Ovary (tissue), 3 donors: ENCODE measurements around the gene RANBP3.

Experiments used
- CTCF ChIP-seq, 3 donors: fragments of 450-650 bp in 2 of 3; fragments of 200-600 bp in 1 of 3; IDR thresholded peaks; one replicate each; pipeline versions ENCODE4 v1.5.1 to v1.8.0; 2016 to 2022; ENCODE audit warnings: antibody characterized with exemption in 3 of 3, mild to moderate bottlenecking in 1 of 3
- POLR2A ChIP-seq: fragments of 450-650 bp; IDR thresholded peaks from one replicate; pipeline ENCODE4 v1.6.1; 2017; ENCODE audit warnings: antibody characterized with exemption, mild to moderate bottlenecking, moderate library complexity
- donor health status: DM: no; HTN: no; CAD: no.

- TF ChIP-seq POLR2A (no peak), CTCF (IDR thresholded peaks at IDR 0.05) (no peak)
These were observed 83.8 kb downstream of the RANBP3 start for GRCh38 chr19:5893907-5894703.
